Stimulated activated CD8-positive, alpha-beta memory T cell treated with anti-CD3 and anti-CD28 coated beads, Interleukin-15, amount 100 ng/mL, for 1 hour (primary cell): ENCODE measurements around the gene EIF2B1.

ENCODE experiments used
- DNase-seq: peaks from one replicate; pipeline ENCODE4 v3.0.0-alpha.2; 2020; ENCODE audit warnings: low read depth

Gene EIF2B1

DNA sequence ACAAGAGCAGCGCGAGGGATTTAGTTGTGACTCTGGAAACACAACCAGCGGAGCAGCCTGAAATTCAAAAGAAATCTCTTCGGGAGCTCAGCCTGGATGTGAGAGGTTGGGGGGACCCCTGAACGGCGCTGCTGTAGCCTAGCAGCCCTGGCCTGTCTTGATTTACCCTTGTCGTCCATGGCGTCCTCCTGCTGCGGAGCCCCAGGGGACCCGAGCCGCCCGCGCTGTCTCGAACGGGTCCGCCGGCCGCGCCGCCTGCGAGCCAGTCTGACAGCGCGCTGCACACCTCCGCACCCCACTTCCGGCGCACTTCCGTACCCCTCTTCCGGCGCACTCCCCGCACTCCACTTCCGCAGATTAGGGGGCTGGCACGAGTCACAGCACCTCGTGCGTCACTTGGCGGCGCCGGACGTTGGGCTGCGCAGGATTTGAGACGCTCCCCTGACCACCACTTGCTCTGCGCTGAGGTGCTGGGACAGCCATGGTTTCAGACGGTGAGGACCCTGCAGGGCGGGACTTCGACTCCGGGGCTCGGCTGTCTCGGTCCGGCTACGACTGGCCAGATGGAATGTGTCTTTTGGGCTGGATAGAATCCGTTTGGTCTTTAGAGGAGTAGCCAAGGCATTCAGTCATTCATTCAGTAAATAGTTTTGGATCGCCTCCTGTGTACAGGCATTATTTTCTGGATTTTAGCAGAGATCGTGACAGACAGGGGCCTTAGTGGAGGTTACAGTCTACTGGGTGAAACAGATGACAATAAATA lies at the start of gene EIF2B1, which contains the start of gene GTF2H3:
Gene EIF2B1, minus strand, starts transcription at position 308 of the 763 bp plus-strand sequence. Its CDS starts 129 bp downstream, at position 179.
Gene GTF2H3, plus strand, starts transcription at position 451 of the 763 bp plus-strand sequence. Its CDS starts 31 bp downstream, at position 482.
- peak; percentile 95 for DNase-seq

DNA sequence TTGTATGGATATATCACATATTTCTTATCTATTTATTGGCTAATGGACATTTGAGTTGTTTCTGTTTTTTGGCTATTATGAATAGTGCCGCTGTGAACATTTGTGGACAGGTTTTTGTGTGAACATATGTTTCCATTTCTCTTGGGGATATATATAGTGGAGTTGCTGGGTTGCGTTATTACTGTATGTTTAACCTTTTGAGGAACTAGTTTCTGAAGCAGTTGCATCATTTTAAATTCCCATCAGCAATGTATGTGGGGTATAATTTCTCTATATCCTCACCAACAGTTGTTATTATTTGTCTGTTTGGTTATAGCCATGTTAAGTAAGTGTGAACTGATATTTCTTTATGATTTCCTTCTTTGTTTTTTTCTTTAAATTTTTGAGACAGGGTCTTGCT lies 48.1 kb upstream of the EIF2B1 start:
- DNase-seq = no peak

DNA sequence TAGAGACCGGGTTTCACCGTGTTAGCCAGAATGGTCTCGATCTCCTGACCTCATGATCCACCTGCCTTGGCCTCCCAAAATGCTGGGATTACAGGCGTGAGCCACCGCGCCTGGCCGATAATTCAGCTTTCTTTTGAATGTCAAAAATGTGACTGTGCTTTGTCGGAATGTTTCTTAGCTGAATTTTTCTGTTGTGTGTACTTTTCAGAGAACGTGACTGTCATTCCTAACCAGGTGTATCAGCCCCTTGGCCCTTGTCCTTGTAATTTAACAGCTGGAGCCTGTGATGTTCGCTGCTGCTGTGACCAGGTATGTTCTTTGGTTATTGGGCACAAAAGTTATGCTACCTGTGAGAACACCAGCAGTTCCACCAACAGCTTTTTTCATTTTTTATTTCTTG lies 45.5 kb upstream of the EIF2B1 start:
- no peak for DNase-seq

GRCh38 chr12:123676616-123677320 lies 43.3 kb upstream of the EIF2B1 start:
- no peak for DNase-seq

DNA sequence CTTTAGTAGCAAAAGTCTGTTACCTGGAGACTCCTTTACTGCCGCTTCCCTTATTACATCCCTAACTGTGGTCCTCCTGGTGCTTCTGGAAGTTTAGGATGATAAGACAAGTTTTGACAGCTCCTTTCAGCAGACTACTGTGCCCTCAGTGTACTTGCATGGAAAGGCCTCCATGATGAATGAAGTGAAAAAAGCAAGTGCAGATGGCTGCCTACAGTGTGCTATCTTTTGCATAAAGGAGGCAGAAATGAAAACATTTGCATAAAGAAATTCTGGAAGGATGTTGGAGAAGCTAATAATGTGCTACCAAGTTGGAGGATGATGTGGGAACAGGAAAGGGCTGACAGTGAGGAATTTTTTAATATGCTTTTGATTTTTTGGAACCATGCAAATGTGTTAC lies 42.0 kb upstream of the EIF2B1 start:
- DNase-seq = no peak

- DNase-seq = no peak
These were observed 38.4 kb upstream of the EIF2B1 start for GRCh38 chr12:123671876-123672275.

DNA sequence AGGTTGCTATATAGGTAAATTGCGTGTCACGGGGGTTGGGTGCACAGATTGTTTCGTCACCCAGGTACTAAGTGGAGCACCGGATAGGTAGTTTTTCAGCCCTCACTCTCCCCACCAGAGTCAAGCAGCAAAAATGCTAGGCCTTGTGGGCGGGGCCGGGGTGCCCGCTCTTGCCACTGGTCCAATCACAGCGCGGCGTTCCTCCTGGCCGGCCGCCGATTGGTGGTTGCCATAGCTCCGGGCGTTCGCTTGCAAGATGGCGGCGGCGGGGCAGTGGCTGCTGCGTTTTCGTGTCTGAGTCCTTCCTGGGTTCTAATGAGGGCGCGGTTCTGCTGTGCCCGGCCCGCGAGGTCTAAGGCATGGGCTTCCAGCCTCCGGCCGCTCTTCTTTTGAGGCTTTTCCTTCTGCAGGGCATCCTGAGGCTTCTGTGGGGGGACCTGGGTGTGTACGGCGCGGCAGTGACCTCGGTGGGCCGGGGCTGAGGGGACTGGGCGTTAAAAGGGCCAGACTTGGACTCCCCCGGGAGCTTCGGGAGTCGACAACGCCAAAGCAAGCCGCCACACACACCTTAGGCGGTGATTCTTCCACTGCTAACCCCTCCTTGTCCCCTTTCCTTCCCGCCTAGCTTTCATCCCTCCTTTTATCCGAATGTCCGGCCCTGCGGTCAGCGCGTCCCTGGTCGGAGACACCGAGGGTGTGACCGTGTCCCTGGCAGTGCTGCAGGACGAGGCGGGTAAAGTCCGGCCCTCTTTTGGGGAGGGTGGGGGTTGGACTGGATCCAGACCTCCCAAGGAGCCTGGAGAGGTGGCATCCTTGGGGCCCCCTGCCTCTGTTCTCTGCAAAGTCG lies 37.6 kb upstream of the EIF2B1 start, which contains the start of gene TCTN2:
Gene TCTN2, plus strand, starts transcription at position 232 of the 847 bp plus-strand sequence. Its CDS starts 128 bp downstream, at position 360.
- DNase-seq = peak; percentile 88

DNA sequence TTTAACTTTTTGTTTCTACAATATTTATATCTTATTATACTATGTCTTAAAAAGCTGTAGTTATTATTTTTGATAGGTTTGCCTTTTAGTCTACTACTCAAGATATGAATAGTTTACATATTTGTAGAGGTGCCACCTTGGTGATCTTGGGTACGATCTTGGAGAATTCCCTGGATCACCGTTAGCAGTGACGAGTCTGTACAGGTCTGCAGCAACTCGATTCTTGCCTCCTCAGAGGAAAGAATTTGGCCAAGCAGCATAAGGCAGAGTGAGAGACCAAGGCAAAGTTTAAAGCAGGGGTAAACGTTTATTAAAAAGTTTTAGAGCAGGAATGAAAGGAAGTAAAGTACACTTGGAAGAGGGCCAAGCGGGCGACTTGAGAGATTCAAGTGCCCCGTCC lies 34.3 kb upstream of the EIF2B1 start:
- no peak for DNase-seq

- DNase-seq = no peak
These were observed 26.7 kb upstream of the EIF2B1 start for GRCh38 chr12:123659996-123660727.

DNA sequence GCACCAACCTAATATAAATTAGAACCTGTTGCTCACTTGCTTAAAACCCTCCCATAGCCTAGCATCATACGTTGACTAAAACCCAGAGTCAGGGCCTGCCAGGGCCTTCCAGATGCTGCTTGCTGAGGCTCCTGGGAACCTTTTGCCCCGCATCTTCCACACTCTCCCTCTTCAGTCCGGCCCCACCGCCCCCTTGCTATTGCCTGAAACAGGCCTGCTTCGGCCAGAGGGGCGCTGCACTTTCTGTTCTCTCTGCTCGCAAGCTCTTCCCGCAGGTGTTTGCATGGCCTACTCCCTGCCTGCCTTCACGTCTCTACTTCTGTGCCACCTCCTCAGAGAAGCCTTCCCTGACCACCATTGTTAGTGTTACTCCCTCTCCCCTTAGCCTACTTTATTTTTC lies 23.7 kb upstream of the EIF2B1 start:
- no peak for DNase-seq

GRCh38 chr12:123656392-123656791 lies 22.9 kb upstream of the EIF2B1 start:
- no peak for DNase-seq

- no peak for DNase-seq
These were observed 21.9 kb upstream of the EIF2B1 start for GRCh38 chr12:123655420-123655819.

DNA sequence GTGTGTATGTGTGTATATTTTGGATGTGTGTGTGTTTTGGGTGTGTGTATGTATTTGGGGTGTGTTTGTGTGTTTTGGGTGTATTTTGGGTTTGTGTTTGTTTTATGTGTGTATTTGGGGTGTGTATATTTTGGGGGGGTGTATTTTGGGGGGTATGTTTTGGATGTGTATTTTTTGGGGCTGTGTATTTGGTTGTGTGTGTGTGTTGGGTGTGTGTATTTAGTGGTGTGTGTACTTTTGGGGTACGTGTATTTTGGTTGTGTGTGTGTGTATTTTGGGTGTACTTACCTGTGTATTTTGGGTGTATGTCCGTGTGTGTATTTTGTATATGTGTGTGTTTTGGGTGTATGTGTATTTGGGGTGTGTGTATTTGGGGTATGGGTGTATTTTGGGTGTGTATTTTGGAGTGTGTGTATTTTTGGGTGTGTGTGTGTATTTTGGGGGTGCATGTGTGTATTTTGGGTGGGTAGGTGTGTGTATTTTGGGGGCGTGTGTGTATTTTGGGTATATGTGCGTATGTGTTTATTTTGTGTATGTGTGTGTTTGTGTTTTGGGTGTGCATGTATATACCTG lies 20.7 kb upstream of the EIF2B1 start:
- DNase-seq = no peak

- DNase-seq = no peak
These were observed 14.9 kb upstream of the EIF2B1 start for GRCh38 chr12:123648401-123648800.

DNA sequence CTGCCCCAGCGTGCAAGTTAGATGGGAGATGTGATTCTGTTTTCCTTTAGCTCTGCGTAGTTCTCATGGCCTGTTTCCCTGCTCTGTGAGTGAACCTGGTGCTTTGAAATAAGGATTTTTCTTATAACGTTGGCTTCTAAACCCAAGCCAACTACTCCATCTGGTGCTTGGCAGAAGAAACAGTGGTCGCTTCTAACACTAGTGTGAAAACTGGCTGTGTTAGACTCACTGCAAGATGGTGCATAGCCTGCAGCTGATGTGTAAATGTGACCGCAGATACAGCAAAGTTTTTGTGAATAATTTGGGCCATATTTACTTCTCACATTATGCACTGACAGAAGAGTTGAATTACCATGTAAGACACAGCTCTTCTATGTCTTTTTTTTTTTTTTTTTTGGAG lies 12.4 kb upstream of the EIF2B1 start:
- no peak for DNase-seq

DNA sequence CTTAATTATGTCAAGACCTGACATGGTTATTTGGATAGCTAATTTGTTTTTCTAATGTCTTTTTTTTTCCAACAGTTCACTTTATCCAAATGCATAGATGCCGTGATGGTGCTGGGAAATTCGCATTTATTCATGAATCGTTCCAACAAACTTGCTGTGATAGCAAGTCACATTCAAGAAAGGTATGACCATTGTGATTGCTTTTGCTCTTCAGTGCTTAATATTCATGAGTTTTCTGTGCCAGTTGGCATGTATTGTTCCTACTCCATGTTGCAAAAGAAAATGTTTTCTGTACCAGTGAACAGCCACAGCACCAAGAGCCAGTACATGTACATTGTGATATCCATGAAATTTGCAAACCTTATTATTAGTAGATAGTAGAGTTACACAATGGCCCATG lies 11.9 kb upstream of the EIF2B1 start:
- DNase-seq = no peak

- no peak for DNase-seq
These were observed 10.4 kb upstream of the EIF2B1 start for GRCh38 chr12:123643911-123644310.

DNA sequence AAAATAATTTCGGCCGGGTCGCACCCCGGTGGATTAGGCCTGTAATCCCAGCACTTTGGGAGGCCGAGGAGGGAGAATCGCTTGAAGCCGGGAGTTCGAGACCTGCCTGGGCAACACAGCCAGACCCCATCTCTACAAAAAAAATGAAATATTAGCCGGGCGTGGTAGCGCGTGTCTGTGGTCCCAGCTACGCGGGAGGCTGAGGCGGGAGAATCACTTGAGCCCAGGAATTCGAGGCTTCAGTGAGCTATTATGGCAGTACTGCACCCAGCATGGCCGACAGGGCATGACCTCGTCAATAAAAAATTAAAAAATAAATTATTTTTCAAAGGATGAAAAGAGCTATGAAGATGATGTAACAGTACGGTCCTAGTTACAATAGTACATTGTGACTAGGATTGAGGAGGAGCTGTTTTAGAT lies 666 bp upstream of the EIF2B1 start:
- DNase-seq = no peak

DNA sequence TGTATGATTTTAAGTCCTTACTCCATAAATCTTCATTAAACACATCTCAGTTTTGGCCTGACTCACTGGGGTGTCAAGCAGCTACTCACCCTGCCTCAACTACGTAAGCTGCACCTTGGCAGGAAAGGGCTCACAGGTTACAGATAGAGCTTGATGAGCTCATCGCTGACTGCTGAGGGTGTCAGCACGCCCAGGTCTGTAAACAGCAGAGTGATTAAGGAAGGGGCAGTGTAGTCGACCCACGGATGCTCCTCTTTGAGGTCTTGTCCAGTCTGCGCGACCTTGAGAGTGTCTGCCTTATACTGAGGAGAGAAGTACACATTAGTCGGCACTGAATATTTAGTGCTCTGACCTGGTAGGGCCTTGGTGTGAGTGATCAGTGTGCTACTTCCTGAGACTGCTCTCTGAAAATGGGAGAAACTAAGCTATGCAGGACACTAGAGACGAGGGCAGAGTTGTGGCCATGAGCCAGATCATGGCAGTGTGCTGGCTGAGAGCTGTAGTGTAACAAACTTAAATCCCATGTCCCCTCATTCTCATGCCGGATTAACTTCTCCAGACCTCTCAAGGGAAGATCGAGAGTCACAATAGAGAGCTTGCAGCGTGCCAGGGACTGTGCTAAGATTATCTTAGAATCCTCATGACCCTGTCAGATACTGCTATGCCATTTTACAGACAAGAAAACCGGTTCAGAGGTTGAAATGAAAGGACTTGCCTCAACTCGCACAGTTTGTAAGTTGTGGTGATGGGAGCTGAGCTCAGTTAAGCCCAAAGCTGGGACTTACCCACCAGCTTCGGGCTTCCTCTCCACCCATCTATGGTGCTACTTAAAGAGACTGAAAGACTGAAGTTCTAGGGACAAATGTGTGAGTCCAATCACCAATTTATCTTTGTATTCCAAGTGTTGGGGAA lies 11.6 kb downstream of the EIF2B1 start:
- no peak for DNase-seq

DNA sequence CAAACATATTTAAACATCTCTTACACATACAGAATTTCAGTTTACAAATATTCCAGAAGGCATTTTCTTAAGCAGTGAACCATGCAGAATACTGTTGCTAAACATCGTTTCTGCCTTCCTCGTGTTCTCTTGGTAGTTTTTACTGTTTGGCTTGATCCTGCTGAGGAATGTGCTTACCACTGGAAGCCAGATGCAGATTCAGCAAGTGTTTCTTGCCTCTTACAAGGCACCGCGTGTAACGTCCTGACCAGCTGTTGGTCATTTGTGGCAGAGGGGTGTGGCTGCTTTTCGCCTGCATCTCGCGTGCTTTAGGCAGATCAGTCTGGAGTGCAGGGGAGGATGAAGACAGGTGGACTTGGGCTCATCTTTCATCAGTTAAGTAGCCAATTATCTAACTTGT lies 12.4 kb downstream of the EIF2B1 start:
- DNase-seq = no peak
